NCI-H2196 treated with DMSO at 0.1 percent for 48 hours (cell line): ENCODE measurements around the gene ATG9A.
A peak's percentile ranks its signal among the peaks of the same experiment; 100 is the strongest.
"Not testable (repeated sequence)": the region's sequence is repeated elsewhere in the genome, so short reads cannot be mapped to it uniquely, and the experiment has no call there.

Source experiments
- DNase-seq: peaks from one replicate; lab custom pipeline; 2025; ENCODE audit not compliant: unreplicated experiment; lab: John Stamatoyannopoulos, UW

ATG9A gene

GRCh38 chr2:219229305-219230058 lies at the start of gene ATG9A, which contains the start of gene ANKZF1:
TSS of gene ATG9A (minus strand) at chr2:219229636. CDS start at chr2:219228024, 1,612 bp downstream.
TSS of gene ANKZF1 (plus strand) at chr2:219229806. CDS start at chr2:219230258, 452 bp downstream.
- peak; percentile 98 for DNase-seq

- no peak for DNase-seq
Measured at GRCh38 chr2:219278655-219279150, 49.3 kb upstream of the ATG9A start.

- peak; percentile 86 for DNase-seq
Measured at GRCh38 chr2:219277703-219278654, 48.5 kb upstream of the ATG9A start.

GRCh38 chr2:219274361-219274921 lies 45.0 kb upstream of the ATG9A start:
- DNase-seq, result no peak

- no peak for DNase-seq
Measured at GRCh38 chr2:219273937-219274336, 44.5 kb upstream of the ATG9A start.

- no peak for DNase-seq
Measured at GRCh38 chr2:219272995-219273394, 43.6 kb upstream of the ATG9A start.

- DNase-seq, result no peak
Measured at GRCh38 chr2:219272356-219272755, 42.9 kb upstream of the ATG9A start.

- no peak for DNase-seq
Measured at GRCh38 chr2:219271021-219271420, 41.6 kb upstream of the ATG9A start.

- DNase-seq, result no peak
Measured at GRCh38 chr2:219270055-219270372, 40.6 kb upstream of the ATG9A start.

GRCh38 chr2:219269362-219270054 lies 40.1 kb upstream of the ATG9A start:
- DNase-seq, result peak; percentile 51

GRCh38 chr2:219268294-219268693 lies 38.9 kb upstream of the ATG9A start:
- no peak for DNase-seq

GRCh38 chr2:219266886-219267285 lies 37.5 kb upstream of the ATG9A start:
- DNase-seq, result no peak

- DNase-seq, result no peak
Measured at GRCh38 chr2:219266232-219266631, 36.8 kb upstream of the ATG9A start.

GRCh38 chr2:219261024-219261855 lies 31.8 kb upstream of the ATG9A start:
- no peak for DNase-seq

- DNase-seq, result not testable (repeated sequence)
Measured at GRCh38 chr2:219258942-219259341, 29.5 kb upstream of the ATG9A start.

- DNase-seq, result no peak
Measured at GRCh38 chr2:219254590-219255201, 25.3 kb upstream of the ATG9A start.

GRCh38 chr2:219253753-219254589 lies 24.5 kb upstream of the ATG9A start, which contains the start of gene TUBA4A:
TSS of gene TUBA4A (minus strand) at chr2:219253918. CDS start at chr2:219253858, 60 bp downstream.
- peak; percentile 51 for DNase-seq
